GM18517 (cell line): ENCODE measurements around the gene TSPO.

Experiments used
- ATAC-seq: cut with Tn5 transposase; IDR thresholded peaks from one replicate; pipeline ENCODE4 v1.9.1; 2021; ENCODE audit warnings: mild to moderate bottlenecking, moderate library complexity; ENCODE audit not compliant: unreplicated experiment

The TSPO gene

GRCh38 chr22:43199541-43199940, 48.2 kb downstream of the TSPO start:
- no peak for ATAC-seq

- ATAC-seq = no peak
Observed at GRCh38 chr22:43200031-43200430, 48.7 kb downstream of the TSPO start.

GRCh38 chr22:43200555-43200954, 49.2 kb downstream of the TSPO start:
- ATAC-seq = no peak

GRCh38 chr22:43201486-43202219, 50.3 kb downstream of the TSPO start:
- ATAC-seq = no peak

- ATAC-seq = no peak
Observed at GRCh38 chr22:43202326-43202725, 51.0 kb downstream of the TSPO start.

- ATAC-seq = no peak
Observed at GRCh38 chr22:43202756-43203410, 51.5 kb downstream of the TSPO start.

GRCh38 chr22:43203471-43203981, 52.2 kb downstream of the TSPO start:
- ATAC-seq = no peak

- ATAC-seq = no peak
Observed at GRCh38 chr22:43205261-43205691, 53.9 kb downstream of the TSPO start.

- no peak for ATAC-seq
Observed at GRCh38 chr22:43205748-43206508, 54.6 kb downstream of the TSPO start.

GRCh38 chr22:43206509-43207161, 55.3 kb downstream of the TSPO start:
- ATAC-seq = no peak

- no peak for ATAC-seq
Observed at GRCh38 chr22:43207386-43207785, 56.0 kb downstream of the TSPO start.

- ATAC-seq = no peak
Observed at GRCh38 chr22:43207849-43208702, 56.7 kb downstream of the TSPO start.

GRCh38 chr22:43208703-43209522, 57.6 kb downstream of the TSPO start:
- ATAC-seq = no peak

GRCh38 chr22:43209523-43209890, 58.1 kb downstream of the TSPO start:
- no peak for ATAC-seq

GRCh38 chr22:43209971-43210370, 58.6 kb downstream of the TSPO start:
- ATAC-seq = no peak

GRCh38 chr22:43210631-43211515, 59.5 kb downstream of the TSPO start:
- no peak for ATAC-seq

GRCh38 chr22:43211941-43212433, 60.6 kb downstream of the TSPO start:
- no peak for ATAC-seq

- no peak for ATAC-seq
Observed at GRCh38 chr22:43212434-43212952, 61.1 kb downstream of the TSPO start.
